ENCODE data around the gene EIF3F. TPM values are rescaled to one million over a fixed set of nuclear protein-coding genes. Genes with fewer than 3 reads are reported as not detected.

EIF3F gene
- polyA plus RNA-seq, 1 donor from 2014 or later: 266 TPM

DNA sequence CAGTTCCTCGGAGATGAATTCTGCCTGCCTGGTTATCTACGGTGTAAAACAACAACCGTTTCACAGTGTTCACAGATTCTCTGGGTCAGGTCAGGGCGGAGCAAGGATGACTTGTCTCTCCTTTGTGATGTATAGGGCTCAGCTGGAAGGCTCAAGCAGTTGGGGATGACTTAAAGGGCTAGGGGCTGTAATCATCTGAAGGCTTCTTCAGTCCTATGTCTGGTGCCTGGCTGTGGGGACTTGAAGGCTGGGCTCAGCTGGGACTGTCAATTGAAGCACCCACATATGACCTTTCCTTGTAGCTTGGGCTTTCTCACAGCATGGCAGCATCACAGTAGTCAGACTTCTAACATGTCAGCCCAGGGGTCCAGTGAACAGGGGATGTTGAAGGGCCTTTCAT, 29.3 kb downstream of the EIF3F start:
- peaks cover 15% of the 10 kb centered on the region for H3K27me3 ChIP-seq (ENCODE audit: insufficient read depth, low read depth, low read length)
- H2AFZ ChIP-seq (ENCODE audit: low read depth, low read length): no peak overlapping the region
- H3K79me2 ChIP-seq (replicated peaks; ENCODE audit: insufficient read depth, low read length): no peaks in the 10 kb centered on the region
- H4K20me1 ChIP-seq (ENCODE audit: insufficient read depth): no peaks in the 10 kb centered on the region
- no peaks in the 10 kb centered on the region for H3K9me3 ChIP-seq (ENCODE audit: low read length)
- no peak for TF ChIP-seq TAF1 (IDR thresholded peaks at IDR 0.05; ENCODE audit: low read depth)
- no peak for TF ChIP-seq CTCF (IDR thresholded peaks at IDR 0.05; ENCODE audit: poor library complexity, severe bottlenecking)
- TF ChIP-seq SMC3 (conservative IDR thresholded peaks at IDR 0.05; ENCODE audit: poor library complexity): no peak
- no peak for TF ChIP-seq MXI1 (conservative IDR thresholded peaks at IDR 0.05; ENCODE audit: poor library complexity, severe bottlenecking)
- TF ChIP-seq EP300 (conservative IDR thresholded peaks at IDR 0.05; ENCODE audit: poor library complexity, severe bottlenecking): no peak
- TF ChIP-seq RAD21 (conservative IDR thresholded peaks at IDR 0.05): no peak
- TF ChIP-seq POLR2AphosphoS5 (IDR thresholded peaks at IDR 0.05): no peak
- TF ChIP-seq EZH2 (IDR thresholded peaks at IDR 0.05; ENCODE audit: borderline replicate concordance, insufficient read depth, low read length, poor library complexity, severe bottlenecking): no peak
- TF ChIP-seq, protein P1, sequence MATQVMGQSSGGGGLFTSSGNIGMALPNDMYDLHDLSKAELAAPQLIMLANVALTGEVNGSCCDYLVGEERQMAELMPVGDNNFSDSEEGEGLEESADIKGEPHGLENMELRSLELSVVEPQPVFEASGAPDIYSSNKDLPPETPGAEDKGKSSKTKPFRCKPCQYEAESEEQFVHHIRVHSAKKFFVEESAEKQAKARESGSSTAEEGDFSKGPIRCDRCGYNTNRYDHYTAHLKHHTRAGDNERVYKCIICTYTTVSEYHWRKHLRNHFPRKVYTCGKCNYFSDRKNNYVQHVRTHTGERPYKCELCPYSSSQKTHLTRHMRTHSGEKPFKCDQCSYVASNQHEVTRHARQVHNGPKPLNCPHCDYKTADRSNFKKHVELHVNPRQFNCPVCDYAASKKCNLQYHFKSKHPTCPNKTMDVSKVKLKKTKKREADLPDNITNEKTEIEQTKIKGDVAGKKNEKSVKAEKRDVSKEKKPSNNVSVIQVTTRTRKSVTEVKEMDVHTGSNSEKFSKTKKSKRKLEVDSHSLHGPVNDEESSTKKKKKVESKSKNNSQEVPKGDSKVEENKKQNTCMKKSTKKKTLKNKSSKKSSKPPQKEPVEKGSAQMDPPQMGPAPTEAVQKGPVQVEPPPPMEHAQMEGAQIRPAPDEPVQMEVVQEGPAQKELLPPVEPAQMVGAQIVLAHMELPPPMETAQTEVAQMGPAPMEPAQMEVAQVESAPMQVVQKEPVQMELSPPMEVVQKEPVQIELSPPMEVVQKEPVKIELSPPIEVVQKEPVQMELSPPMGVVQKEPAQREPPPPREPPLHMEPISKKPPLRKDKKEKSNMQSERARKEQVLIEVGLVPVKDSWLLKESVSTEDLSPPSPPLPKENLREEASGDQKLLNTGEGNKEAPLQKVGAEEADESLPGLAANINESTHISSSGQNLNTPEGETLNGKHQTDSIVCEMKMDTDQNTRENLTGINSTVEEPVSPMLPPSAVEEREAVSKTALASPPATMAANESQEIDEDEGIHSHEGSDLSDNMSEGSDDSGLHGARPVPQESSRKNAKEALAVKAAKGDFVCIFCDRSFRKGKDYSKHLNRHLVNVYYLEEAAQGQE (IDR thresholded peaks at IDR 0.05; ENCODE audit: borderline replicate concordance): no peak
- H3K4me3 ChIP-seq (ENCODE audit: low read length): no peak overlapping the region
- no peak overlapping the region for H3K9ac ChIP-seq (ENCODE audit: low read length)
- no peaks in the 10 kb centered on the region for H3K36me3 ChIP-seq (ENCODE audit: insufficient read depth, low read length)
- H3K4me2 ChIP-seq (ENCODE audit: low read length): no peak overlapping the region
- no peak overlapping the region for H3K27ac ChIP-seq (ENCODE audit: low read length)
- H3F3A ChIP-seq (ENCODE audit: insufficient read depth, low read length, poor library complexity, severe bottlenecking): no peaks in the 10 kb centered on the region
- H3K9me2 ChIP-seq (ENCODE audit: insufficient read depth, low read length): no peaks in the 10 kb centered on the region

DNA sequence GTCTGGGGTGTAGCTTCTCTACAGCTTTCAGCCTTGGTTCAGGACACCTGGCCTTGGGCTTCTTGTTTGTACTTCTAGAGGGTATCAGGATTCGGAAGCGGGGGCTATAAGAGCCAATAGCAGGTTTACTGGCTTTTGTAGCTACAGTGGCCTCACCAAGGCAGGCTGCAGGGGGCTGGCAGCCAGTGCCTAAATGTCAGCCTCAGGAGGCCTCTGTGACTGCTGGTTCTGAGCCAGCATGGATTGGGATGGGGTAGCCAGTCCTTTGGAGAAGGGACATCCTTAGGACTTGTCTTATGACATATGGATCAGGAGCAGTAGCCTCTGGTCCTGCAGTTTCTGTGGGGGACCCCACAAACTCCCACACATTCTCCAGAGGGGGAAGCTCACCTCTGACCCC, 29.9 kb downstream of the EIF3F start:
- TF ChIP-seq TAF1 (IDR thresholded peaks at IDR 0.05; ENCODE audit: low read depth): no peak
- TF ChIP-seq EP300 (conservative IDR thresholded peaks at IDR 0.05; ENCODE audit: poor library complexity, severe bottlenecking): no peak
- TF ChIP-seq POLR2AphosphoS5 (IDR thresholded peaks at IDR 0.05): no peak
- TF ChIP-seq MXI1 (conservative IDR thresholded peaks at IDR 0.05; ENCODE audit: poor library complexity, severe bottlenecking): no peak
- TF ChIP-seq CTCF (IDR thresholded peaks at IDR 0.05; ENCODE audit: poor library complexity, severe bottlenecking): no peak
- TF ChIP-seq, protein P1 (IDR thresholded peaks at IDR 0.05; ENCODE audit: borderline replicate concordance): no peak
- TF ChIP-seq SMC3 (conservative IDR thresholded peaks at IDR 0.05; ENCODE audit: poor library complexity): no peak
- TF ChIP-seq RAD21 (conservative IDR thresholded peaks at IDR 0.05): no peak
- TF ChIP-seq EZH2 (IDR thresholded peaks at IDR 0.05; ENCODE audit: borderline replicate concordance, insufficient read depth, low read length, poor library complexity, severe bottlenecking): no peak
- H2AFZ ChIP-seq (ENCODE audit: low read depth, low read length): no peak overlapping the region
- H3K4me2 ChIP-seq (ENCODE audit: low read length): no peak overlapping the region
- H3K4me3 ChIP-seq (ENCODE audit: low read length): no peak overlapping the region
- H3K27ac ChIP-seq (ENCODE audit: low read length): no peak overlapping the region
- H3K9me2 ChIP-seq (ENCODE audit: insufficient read depth, low read length): no peaks in the 10 kb centered on the region
- H3K9ac ChIP-seq (ENCODE audit: low read length): no peak overlapping the region
- peaks cover 16% of the 10 kb centered on the region for H3K27me3 ChIP-seq (ENCODE audit: insufficient read depth, low read depth, low read length)
- H3K36me3 ChIP-seq (ENCODE audit: insufficient read depth, low read length): no peaks in the 10 kb centered on the region
- H3K9me3 ChIP-seq (ENCODE audit: low read length): no peaks in the 10 kb centered on the region
- no peaks in the 10 kb centered on the region for H3K79me2 ChIP-seq (replicated peaks; ENCODE audit: insufficient read depth, low read length)
- no peaks in the 10 kb centered on the region for H3F3A ChIP-seq (ENCODE audit: insufficient read depth, low read length, poor library complexity, severe bottlenecking)
- no peaks in the 10 kb centered on the region for H4K20me1 ChIP-seq (ENCODE audit: insufficient read depth)

All from neural cell (in vitro differentiated cells).